CD4-positive, alpha-beta T cell treated with Interleukin-15 for 1 hour (primary cell): ENCODE measurements around the gene STK32C.

ENCODE experiments used
- DNase-seq: peaks from one replicate; pipeline ENCODE4 v3.0.0-alpha.2; 2020

STK32C gene

DNA sequence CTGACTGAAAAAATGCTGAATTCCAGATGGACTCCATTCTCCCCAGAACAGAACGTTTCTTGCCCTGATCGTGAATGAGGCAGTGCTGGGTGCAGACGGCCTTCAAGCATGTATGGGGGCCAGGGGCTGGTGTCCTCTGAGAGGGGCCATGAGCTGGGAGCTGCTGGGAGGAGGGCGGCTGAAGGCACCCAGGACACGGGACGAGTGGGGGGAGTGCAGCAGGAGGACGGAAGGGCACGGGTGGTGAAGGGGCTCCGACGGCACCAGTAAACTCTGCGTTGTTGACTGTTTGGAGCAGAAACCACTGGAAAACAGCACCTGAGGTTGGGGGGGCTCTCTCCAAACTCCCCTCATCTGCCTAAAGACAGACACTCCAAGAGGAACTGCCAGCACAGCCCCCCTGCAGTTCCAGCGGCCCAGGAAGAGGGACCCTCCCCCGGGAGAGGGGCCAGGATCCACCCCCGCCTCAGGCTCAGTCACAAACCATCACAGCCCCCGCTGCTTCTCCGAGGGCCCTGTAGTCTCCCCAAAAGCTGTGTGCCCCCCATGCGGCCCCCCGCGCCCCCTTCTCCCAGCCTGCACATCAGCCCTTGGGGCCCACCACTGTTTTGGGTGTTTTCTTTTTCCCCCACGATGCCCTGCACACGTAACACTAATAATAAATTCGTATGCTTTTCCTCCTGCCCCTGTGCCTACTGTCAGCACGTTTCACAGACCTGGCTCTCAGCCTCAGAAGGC, 65.5 kb downstream of the STK32C start:
- DNase-seq: no peak

DNA sequence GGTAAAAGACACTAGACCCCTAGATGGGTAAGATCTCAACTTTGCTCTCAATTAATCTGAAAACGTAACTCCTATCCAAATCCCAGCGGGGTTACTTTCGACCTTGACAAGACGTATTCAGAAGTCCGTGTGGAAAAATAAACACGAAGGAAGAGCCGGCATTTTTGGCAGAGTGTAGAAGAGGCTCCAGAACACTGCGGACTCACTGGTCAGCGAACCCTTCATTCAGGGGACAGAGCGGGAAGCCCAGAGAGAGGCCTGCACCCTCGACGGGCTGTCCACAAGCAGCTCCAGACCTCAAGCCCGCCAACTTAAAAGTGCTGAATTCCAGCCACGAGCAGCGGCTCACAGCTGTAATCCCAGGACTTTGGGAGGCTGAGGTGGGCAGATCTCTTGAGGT, 66.3 kb downstream of the STK32C start:
- no peak for DNase-seq

DNA sequence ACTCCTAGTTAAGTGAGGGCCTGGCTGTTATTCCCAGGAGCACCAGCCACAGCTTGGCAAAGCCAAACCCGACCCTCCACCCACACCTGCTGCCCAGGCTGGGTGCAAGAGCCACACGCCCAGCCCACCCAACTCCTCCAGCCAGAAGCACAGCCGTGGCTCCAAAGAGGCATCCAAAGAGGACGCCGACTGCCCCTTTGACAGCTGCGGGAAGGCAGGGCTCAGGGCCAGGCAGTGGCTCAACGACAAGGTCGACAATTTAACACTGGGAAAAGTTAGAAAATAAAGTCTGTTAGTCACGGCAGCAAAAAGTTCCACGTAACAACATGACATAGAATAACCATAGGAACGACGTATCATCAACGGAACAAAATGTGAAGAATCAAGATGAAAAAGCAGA, 66.7 kb downstream of the STK32C start:
- DNase-seq: no peak

DNA sequence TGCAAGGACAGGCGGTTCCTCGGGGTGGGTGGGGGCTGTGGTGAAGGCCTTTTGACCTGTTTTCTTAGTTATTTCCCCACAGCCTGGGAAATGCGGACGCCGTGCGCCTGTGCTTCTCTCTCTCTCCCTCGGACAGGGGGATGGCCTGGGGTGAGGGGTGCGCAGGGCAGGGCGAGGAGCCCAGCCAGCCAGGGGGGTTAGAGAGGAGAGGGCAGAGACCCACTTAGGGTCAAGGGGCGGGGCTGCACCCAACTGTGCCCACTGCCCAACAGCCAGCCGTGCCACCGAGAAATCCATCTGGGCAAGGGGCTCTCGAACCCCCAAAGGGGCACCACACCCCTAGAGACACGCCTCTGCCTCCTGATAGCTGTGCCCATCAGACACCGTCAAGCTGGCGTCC, 67.2 kb downstream of the STK32C start:
- DNase-seq: no peak

DNA sequence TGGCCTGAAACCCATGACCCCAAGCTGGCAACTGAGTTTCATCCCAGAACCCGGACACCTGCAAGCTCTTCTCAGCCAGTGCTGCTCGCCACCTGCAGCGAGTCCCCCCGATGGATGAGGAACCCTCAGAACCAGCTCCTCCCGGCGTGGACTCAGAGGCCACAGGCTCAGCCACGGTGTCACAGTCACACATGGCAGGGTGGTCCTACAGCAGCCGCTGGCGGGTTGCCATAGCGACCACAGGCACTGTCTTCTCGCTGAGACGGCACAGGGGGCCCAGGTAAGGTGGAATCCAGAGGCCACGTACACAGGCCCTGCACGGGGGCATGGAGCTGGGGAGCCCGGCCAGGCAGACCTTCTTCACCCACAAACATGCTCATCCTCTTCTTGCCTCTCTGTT, 67.6 kb downstream of the STK32C start:
- no peak for DNase-seq

DNA sequence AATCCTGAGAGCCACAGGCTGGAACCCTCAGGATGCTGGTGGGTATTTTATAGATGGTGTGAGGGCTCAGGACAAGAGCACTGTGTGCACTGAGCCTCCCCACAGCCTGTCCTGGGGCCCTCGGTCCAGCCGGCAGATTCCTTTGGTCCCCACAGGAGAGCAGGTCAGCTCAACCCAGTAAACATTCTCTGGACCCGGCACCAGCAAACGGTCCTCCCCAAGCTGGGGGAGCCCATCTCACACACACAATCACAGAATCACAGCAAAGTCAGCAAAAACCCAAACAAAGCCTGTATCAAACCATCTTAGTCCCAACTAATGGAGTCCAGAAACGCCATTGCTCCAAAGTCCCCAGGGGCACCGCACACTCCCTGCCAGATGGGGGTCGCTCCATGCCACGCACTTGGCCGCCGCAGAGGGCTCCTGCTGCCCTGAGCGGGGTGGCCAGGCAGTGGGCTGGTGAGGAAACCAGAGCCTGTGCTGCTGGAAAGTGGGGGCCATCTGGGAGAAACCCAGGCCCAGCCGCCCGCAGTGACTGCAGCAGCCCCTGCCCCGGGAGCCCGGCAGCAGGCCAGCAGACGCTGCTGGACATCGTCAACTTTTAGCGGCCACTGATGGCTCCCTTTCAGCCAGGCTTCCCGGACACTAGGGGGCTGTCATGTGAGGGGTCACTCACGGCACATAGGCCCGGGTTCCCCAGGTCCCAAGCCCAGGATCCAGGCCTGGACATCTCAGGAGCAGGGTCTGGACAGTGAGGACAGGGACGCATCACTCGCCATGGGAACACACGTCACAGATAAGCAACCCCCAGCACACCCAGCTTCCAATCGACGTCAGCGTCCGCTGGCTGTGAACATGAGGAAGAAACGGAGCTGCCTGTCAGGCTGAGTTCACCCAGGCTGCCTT, 68.4 kb downstream of the STK32C start:
- DNase-seq: no peak

DNA sequence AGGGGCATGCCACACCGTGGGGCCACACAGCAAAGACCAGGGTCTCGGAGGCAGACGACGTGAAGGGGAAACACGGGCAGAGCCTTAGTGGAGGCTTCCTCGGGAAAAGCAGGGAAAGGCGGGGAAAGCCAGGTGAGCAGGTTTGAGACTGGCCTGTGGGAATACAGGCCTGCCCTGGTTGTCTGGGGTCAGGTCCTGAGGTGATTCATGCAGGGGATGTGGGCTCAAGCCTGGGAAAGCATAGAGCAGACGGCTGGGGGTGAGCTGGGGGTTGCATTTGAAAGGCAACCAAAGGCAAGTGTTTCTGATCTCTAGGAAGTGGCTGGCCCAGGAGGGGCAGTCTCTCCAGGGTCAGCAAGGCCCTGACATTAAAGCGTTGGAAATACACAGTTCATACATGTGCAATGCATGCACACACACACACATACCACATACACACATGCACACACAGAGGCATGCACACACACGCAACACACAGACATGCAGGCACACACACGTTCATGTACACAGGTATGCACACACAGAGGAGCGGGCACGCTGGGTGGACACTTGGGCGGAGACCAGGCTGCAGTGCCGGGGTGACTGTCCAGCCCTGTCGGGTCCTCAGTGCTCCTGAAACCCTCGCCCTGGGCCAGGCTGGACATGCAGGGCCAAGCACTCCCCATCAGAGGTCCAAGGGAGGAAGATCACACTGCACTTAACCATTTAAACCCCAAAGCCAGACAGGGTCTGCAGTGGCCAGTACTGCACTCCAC, 69.2 kb downstream of the STK32C start:
- no peak for DNase-seq

DNA sequence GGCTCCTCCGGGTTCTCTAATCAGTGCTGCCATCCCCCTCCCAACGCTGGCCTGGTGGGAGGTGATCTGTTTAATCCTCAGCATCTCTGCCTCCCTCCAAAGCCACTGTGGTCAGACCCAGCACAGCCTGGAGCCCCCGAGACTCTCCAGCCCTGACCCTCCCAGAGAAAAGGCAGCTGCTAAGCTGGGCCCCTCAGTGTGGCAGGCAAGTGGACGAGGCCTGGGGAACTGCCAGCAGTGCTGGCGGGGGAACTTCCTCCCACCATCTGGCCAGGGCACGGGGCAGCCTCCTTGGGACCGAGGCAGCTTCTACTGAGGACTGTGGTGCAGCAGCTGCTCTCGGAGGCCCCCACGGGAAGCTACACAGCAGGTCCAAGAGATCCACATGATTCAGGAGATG, 69.9 kb downstream of the STK32C start:
- DNase-seq: no peak

DNA sequence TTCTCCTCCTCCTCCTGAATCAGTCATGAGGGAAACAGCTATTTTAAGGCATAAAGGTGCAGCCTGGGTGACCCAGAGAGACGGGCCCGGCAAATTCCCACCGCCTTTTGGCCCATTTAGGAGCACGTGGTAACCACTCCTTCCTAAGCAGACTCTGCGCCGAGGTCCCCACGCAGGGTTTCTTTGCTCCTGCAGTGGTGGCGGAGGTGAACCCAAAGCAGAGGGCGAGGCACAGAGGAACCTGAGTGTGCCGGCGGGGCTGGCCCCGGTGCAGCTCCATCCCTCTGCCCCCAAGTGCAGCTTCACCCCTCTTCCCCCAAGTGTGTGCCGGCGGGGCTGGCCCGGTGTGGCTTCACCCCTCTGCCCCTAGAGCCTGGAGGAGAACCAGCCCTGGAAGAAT, 70.4 kb downstream of the STK32C start:
- no peak for DNase-seq

DNA sequence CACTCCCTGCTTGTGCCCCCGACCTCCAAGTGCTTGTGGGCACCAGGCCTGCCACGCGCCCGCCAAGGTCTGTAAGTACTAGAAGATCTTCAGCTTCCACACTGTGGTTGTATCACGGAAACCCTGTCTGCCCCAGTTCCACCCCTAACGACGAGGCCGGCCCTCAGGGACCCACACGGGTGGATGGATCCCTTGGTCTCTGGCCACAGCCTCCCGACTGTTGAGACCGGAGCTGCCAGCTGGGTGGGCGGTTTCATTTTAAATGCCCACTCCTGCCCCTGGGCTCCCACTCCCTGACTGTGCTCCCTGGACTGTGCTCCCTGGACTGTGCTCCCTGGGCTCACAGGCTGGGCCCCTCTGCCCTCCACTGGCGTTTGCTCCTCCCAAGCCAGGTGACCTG, 70.9 kb downstream of the STK32C start:
- DNase-seq: no peak

DNA sequence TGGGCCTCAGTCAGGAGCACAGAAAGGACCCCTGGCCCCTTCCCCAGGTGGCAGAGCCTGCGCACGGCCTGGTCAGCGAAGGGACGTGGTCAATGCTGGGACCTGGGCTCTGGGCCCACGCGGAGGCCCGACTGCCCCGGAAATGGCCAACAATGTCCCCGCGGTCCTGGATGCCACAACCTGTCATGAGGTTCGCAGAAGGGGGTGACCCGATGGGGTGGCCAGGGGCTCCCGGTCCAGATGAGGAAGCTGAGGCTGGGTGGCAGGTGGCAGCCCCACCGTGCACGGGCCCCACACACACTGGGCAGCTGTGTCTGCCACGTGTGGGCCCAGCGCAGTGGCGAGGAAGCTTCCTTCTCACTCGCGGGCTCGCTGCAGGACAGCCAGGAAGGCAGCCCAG, 71.6 kb downstream of the STK32C start:
- DNase-seq: no peak

DNA sequence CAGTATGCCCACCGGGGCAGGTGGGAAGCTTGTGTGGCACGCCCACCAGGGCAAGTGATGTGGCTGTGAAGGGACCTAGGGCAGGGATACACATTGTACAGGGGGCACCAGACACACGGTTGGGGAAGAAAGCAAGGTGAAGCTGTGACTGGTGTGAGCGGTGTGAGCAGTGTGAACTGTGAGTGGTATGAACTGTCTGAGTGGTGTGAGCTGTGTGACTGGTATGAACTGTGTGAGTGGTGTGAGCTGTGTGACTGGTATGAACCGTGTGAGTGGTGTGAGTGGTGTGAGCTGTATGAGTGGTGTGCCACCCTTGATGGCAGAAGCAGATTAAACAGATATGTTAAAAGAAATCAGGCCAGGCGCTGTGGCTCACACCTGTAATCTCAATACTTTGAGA, 72.9 kb downstream of the STK32C start:
- DNase-seq: no peak

DNA sequence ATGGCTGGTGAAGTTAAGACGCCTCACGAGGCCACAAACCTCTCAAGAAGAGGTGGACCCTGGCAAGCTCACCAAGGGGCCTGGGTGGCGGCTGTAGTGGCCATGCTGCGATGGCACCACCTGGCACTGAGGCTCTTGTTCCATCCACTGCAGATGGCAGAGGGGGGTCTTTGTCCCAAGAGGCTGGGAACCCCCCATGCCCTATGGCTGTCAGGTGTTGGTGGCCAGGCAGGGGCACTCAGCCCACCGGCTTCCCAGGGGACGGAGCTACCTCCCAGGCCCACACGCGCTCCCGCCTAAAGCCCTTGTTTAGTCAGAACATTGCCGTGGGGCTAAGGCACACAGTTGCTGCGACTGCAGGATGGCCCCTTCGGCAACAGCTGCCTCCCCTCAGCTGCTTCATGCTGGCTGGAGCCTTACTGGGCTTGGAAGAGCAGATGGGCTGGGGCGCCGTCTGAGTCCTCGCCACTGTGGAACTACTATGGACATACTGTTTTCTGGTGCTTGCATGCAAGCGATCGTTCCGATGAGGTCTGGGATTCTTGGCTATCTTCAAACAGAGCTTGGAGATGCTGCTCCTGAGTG, 74.2 kb downstream of the STK32C start:
- no peak for DNase-seq

DNA sequence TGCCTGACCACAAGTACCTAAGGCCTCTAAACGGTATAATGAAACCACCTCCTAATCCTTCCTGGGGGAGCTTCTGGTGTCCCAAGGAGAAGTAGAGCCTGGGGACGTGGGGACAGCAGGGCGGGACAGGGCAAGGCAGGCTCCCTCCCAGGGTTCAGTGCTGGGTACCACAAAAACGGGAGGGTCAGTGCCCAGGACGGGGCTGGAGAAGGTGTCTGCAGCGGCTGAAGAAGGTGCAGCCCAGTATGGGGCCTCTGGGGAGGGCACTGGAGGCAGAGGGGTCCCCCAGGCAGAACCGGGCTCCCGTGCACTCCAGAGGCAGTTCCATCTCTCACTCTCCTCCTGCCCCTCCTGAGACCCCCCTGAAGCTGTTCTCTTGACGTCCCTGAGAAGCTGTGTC, 74.8 kb downstream of the STK32C start:
- DNase-seq: no peak

DNA sequence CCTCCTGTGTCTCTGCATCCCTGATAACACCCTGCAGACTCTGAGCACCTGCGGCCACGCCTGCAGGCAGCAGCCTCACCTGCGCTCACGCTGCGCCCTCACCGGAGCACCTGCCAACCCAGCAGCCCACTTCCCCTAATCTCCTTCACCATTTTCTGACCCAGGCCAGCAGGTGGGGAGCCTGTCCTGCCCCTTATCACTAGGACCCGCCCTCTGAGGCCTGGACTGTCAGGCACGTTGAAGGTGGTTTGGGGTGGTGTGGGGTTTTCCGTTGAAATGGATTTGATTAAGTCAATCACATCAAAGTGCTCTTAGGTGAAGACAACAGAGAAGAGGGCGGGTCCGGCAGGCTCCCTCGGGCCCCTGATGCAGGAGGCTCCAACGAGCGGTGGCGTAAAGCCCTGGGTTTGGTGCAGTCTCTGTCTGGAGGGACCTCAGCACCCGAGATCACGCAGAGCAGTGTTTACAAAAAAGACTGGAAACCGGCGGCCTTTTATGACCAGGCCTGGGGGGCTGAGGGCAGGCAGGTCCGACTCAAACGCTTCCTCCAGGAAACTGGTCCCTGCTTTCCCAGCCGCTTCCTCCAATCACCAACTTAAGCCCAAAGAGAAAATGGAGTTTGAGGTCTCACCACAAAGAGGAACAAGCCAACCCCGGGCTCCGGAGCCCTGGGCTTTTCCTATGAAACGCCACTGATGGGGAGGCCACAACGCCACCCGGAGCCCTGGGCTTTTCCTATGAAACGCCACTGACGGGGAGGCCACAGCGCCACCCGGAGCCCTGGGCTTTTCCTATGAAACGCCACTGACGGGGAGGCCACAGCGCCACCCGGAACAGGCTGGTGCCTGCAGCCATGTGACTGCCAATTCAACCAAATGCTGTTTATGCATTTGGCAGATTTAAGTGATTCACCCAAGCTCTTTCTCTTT, 75.5 kb downstream of the STK32C start:
- peak; percentile 37 for DNase-seq

DNA sequence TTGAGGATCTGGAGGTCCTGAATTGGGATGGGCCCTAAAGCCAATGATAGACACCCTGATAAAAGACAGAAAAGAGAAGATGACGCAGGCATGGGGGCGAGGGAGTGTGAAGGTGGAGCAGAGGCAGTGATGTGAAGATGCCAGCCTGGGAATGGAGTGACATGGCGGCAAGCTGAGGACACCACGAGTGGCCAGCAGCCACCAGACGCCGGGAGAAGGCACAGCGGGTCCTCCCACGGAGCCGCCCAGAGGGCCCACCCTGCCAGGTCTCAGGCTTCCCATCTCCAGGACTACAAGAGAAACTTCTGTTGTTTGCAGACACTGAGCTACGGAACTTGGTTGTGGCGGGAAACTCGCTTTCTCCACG, 76.1 kb downstream of the STK32C start:
- no peak for DNase-seq

DNA sequence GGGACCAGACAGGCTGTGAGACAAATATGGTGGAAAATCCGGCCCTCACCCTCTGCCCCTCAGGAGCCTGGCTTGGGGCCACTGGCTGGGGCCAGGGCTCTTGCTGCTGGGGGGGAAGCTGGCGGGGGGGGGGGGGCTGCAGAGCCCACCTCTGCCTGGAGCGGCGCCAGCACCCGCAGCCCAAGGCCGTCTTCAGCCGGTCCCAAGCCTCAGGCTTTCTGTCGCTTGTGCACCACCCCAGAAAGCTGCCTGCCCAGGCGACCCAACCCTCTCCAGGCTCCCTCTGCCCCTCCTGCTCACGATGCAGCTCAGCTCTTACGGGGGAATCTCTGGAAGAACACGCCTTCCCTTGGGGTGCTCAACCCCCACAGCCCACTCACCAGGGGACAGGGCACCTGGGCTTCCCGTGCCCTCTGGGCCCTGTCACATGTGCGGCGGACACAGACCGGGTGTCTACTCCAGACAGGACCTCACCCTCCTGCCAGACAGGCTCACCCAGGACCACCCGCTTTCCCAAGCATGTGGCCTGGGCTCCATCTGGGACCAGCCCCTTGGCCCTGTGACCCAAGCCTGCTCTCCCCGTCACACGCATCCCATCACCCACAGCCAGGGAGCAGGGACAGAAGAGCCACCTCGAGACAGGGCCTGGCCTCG, 77.1 kb downstream of the STK32C start:
- no peak for DNase-seq

DNA sequence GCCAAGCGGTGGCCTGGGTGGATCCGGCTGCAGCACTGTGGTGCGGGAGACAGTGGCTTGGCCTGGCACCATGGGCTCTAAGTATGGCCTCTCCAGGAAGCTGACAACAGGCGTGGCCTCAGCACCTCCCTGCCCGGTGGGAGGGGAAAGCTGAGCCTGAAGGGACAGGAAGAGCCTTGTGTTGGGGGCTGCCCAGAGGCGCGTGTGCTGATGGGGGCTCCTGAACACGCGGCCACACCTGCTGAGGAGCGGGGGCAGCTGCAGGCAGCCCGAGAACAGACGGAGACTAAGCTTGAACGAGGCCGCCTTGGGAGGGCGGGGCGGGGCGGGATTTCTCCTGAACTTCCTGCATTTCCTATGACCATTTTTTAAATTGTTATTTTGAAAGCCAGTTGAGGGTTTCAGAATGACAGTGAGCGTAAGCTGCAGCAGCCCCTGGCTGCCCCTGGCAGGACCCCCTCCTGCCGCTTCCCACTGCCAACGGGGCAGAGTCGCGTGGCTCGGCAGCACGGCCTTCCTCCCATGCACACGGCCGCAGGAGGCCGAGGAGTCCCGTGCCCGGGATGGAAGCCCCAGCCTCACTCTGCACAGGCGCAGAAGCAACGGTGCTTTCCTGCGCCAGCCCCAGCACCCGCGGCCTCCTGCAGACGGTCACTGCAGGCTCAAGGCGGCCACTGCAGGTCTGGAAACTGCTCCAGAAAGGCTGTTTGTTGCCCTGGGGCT, 77.8 kb downstream of the STK32C start:
- no peak for DNase-seq

DNA sequence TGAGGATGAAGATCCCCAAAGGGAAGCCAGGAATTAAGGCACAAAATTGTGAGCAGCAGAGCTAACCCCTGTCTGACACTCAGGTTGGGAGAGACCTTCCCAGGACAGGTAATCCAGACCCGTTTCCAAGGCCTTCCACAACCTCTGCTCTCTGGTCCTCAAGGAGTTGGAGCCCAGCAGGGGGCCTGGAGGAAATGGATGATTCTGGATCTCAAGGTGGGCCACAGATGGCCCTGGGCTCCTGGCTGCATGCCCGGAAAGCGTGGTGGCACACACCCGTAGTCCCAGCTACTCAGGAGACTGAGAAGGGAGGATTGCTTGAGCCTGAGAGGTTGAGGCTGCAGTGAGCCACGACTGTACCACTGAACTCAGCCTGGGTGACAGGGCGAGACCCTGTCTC, 78.7 kb downstream of the STK32C start:
- no peak for DNase-seq

DNA sequence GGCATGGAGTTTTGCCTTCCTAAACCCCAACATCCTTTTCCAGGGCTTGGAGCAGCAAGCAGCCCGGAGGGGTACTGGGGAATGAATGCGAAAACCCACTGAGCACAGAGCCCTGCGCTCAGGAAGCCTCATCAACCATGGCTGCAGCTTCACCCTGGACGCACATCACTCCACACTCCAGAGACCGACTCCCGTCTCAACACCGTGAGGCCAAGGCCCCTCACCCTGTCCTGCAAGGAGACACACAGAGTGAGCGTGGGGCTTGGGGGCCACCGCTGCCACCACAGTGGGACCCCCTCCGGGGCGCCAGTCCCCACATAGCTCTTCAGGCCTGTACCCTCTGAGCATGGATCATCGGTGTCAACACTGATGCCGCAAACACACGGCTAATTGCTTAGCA, 79.1 kb downstream of the STK32C start:
- no peak for DNase-seq

DNA sequence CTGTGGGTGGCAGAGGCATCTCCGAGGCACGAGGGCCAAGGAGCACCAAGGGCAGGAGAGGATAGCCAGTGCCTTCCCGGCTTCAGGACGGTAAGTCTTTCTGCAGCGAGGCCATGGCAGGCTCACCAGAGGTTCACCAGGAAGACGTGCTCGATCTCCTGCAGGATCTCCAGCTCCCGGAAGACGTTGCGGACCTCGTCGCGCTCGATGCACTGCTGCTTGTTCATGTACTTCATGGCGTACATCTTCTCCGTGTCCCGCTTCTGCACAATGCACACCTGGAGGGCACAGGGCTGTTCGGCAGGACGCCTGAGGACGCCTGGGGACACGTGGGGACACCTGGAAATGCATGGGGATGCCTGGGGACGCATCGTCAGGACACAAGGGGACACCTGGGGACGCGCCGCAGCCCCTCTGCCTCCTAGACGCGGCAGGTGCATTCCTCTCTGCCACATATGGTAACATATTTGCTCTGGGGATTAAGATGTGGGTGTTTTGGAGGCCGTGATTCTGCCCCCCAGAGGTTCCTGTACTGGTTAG, 79.8 kb downstream of the STK32C start:
- DNase-seq: no peak
